Stimulated activated CD4-positive, alpha-beta T cell treated with anti-CD3 and anti-CD28 coated beads, Interleukin-2, amount 100 ng/mL, for 24 hours (primary cell): ENCODE data around the gene OR7C1.
"Not testable (repeated sequence)": the region's sequence is repeated elsewhere in the genome, so short reads cannot be mapped to it uniquely, and the experiment has no call there.

Experiments
- DNase-seq, 2 donors: peaks; one replicate each; pipeline ENCODE4 v3.0.0-alpha.2; 2020

OR7C1 gene

GRCh38 chr19:14835011-14835410 lies at the start of gene OR7C1, which contains the start of gene OR7A5:
OR7C1 (minus strand) TSS chr19:14835185; CDS start chr19:14800136, 35,049 bp downstream.
OR7A5 (minus strand) TSS chr19:14835185; CDS start chr19:14828241, 6,944 bp downstream.
- no peak for DNase-seq

GRCh38 chr19:14871619-14872230 lies 36.7 kb upstream of the OR7C1 start:
- DNase-seq, result no peak

- no peak for DNase-seq
Measured at GRCh38 chr19:14868497-14868896, 33.5 kb upstream of the OR7C1 start.

DNA sequence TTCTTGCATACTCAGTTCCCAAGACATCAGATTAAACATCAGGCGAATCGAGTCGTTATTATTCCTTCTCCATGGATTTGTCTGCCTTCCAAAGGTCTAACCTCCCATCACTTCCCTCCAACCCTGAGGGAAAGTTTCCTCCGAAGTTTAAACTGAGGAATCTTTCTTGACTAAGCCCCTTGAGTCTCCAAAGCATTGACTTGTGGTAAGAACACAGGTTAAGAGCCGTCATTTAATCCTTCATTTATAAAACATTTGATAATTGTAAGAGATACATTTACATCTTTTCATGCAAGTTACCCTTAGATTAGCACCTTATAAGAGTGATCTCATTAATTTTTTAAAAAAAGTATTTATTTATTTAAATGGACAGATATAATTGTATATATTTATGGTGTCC lies 13.8 kb upstream of the OR7C1 start, which contains the start of gene OR7A10:
OR7A10 (minus strand) TSS at position 101 of the 400 bp plus-strand sequence. CDS start 7,045 bp downstream, outside the sequence.
- DNase-seq, result no peak

- no peak for DNase-seq
Measured at GRCh38 chr19:14843578-14843977, 8.6 kb upstream of the OR7C1 start.

DNA sequence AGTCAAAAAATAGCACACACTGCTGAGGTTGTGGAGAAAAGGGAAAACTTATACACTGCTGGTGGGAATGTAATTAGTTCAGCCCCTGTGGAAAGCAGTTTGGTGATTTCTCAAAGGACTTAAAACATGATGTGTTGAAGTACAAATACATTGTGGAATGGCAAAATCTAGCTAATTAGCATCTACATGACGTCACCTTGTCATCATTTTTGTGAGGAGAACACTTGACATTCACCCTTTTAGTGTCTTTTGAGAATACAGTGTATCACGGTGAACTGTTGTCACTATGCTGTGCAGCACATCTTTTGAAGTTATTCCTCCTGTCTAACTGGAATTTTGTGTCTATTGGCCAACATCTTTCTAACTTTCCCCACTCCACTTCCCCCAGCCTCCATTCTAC lies 8.2 kb upstream of the OR7C1 start:
- no peak for DNase-seq

- DNase-seq, result no peak
Measured at GRCh38 chr19:14840206-14840605, 5.2 kb upstream of the OR7C1 start.

- no peak for DNase-seq
Measured at GRCh38 chr19:14837391-14837790, 2.4 kb upstream of the OR7C1 start.

DNA sequence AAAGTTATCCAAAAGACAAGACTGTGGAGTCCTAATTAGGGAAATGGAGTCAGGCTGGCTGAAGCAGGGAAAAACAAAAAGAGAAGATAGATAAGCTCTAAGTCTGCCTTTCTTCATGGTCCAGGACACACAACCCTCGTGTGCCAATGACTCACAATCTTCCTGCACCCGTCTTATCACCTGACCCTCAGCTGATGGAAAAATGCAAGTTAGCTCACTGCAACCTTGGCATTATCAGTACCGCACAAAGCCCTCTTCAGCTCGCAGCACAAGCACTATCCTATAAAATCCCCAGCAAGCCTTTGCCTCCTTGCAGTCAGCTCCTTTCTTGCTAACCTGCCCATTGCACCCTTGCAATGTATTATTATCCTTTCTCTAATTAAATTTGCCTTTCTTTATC lies 4.3 kb downstream of the OR7C1 start:
- DNase-seq, result no peak

DNA sequence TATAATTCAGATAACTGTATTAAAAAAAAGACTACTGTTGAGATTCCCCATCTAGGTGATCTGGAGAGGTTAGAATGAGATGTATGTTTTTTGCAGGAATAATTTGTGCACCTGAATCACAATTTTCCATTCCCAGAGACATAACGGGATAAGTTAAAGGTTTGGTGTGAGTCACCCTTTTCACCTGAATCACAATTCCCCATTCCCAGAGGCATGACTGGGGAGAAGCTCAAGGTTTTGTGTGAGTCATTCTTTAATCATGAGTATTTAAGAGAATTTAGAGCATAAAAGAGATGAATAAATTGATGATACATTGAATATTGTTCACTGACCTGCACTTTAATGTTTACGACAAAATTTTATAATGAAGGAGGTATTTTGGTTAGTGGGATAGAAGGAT lies 9.0 kb downstream of the OR7C1 start:
- no peak for DNase-seq

- DNase-seq, result no peak
Measured at GRCh38 chr19:14821937-14822336, 13.0 kb downstream of the OR7C1 start.

- no peak for DNase-seq
Measured at GRCh38 chr19:14818588-14818987, 16.4 kb downstream of the OR7C1 start.

DNA sequence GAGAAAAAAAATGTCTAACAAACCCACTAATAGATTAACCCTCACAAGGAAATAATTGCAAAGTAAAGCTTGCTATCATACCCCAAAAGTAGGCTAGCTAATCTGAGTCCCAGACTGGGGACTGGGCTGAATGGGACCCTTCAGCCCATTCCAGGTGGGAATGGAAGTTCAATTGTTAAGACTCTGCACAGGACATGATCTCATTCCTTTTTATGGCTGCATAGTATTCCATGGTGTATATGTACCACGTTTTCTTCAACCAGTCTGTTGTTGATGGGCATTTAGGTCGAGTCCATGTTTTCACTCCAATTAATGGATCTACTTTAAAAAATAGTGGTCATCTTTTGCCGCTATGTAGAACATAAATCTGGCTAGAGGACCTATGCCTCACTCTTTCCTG lies 17.9 kb downstream of the OR7C1 start:
- no peak for DNase-seq

DNA sequence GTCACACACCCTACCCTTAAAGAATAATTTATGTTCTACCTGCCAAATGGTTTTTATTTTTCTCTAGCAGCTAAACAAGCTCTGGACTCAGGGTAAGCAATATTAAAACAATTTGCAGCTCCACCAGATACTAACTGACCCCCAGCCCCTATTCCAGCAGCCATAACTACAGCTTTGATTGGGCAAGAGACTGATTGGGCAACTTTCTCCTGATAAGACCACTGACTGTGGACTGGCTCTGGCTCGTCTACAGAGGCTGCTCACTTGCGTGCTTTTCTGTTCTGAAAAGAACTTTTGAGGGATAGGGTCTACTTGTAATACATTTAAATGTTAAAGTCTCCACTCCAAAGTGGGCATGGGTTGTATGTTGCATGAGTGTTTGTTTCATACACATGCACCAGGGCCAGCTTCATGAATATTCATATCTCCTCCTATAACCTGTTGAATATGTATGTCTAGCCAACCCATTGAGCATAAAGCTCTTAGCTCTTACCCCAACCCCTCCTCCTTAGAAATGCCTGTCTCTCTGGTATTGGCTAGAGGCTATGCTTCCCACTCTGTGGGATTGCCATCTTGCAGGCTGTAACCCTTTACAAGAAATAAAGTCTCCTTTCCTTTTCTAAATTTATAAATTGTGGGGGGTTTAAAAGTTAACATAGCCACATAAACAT lies 19.9 kb downstream of the OR7C1 start:
- DNase-seq, result no peak

DNA sequence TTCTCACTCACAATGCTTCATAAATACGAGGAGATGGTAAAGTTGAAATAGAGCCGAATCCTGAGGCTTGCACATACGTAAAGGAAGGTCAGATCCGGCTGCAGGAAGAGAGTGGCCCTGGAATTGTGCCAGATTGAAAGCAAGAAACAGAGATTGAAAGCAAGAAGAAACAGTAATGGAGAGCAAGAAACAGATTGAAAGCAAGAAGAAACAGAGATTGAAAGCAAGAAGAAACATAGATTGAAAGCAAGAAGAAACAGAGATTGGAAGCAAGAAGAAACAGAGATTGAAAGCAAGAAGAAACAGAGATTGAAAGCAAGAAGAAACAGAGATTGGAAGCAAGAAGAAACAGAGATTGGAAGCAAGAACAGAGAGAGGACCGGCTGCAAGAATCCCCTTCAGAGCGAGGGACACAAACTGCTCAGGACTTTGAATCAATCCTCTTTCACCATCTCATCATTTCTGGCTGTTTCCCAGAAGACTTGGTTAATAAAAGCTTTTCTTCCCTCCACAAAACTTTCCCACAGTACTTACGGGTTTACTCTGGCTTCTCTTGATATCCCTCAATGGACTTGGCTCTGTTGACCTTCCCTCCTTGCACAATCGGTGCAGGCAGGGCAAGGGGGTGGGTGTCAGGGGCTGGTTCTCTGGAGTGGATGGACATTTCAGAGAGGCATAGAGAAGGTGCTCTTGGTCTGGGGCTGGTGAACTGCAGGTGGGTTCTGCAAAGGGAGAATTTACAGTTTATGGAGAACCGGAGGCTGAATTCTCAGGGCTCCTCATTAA lies 25.5 kb downstream of the OR7C1 start:
- DNase-seq, result no peak

GRCh38 chr19:14804765-14805164 lies 30.2 kb downstream of the OR7C1 start:
- no peak for DNase-seq

- DNase-seq, result no peak
Measured at GRCh38 chr19:14798760-14799159, 36.2 kb downstream of the OR7C1 start.

DNA sequence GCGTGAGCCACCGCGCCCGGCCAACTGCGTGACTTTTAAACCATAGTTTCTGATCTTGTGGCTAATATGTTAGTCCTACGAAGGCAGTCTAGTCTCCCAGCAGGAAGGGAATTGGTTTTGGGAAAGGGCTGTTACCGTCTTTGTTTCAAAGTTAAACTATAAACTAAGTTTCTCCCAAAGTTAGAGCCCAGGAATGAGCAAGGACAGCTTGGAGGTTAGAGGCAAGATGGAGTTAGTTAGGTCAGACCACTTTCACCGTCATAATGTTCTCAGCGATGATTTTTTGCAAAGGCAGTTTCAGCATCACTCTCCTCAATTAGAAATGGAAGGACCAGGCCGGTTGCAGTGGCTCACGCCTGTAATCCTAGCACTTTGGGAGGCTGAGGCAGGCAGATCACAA lies 39.0 kb downstream of the OR7C1 start:
- DNase-seq, result no peak

DNA sequence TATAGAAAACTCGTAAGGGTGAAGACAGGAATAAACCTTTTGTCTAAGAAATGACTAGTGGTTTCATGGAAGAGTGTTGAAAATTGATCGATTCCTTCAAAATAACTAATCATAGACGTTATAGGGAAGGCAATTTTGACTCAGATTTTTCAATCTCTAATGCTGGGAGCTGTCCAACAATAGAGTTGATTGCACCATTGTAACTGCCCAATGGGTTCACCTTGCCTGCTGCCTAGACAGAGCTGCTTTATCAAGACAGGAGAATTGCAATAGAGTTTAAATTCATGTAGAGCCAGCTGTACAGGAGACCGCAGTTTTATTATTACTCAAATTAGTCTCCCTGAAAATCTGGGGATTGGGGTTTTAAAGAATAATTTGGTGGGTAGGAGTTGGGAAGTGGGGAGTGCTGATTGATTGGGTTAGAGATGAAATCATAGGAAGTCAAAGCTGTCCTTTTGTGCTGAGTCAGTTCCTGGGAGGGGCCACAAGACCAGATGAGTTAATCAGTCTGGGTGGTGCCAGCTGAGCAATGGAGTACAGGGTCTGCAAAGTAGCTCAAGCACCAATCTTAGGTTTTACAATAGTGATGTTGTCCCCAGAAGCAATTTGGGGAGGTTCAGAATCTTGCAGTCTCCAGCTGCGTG lies 39.8 kb downstream of the OR7C1 start:
- DNase-seq, result no peak

GRCh38 chr19:14792250-14792649 lies 42.7 kb downstream of the OR7C1 start:
- DNase-seq, result not testable (repeated sequence)

DNA sequence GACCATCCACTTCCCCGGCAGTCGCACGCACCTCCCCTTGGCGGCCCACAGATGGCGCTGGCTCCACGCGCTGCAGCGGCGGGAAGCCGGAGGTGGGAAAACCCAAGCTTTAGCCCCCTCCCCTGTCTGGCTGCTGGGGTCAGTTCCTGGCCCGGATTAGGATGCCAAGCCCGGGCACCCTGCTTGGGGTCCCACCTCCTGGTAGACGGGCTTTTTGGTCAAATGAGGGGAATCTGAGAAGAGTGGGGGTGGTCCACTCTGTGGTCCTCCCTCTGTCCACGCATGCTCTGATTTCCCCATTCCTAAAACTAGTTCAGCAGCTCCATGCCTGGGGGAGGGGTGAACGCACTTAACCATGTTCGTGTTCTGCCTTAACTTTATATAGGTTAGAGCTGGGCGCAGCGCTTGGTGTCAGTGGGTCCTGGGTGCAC lies 48.5 kb downstream of the OR7C1 start:
- peak; percentile 25 to 44 for DNase-seq

GRCh38 chr19:14785102-14785793 lies 49.7 kb downstream of the OR7C1 start:
- not testable (repeated sequence) for DNase-seq

- DNase-seq, result peak in 1 of 2 donors; percentile 28
Measured at GRCh38 chr19:14784730-14785101, 50.3 kb downstream of the OR7C1 start.
